GM19043 (cell line): ENCODE results near the gene CST4.
"Not testable (repeated sequence)": the region's sequence is repeated elsewhere in the genome, so short reads cannot be mapped to it uniquely, and the experiment has no call there.

Experiments used
- ATAC-seq: cut with Tn5 transposase; IDR thresholded peaks from one replicate; pipeline ENCODE4 v1.9.1; 2021; ENCODE audit warnings: low read depth; ENCODE audit not compliant: unreplicated experiment

Gene CST4

GRCh38 chr20:23645575-23645974 is 43.3 kb downstream of the CST4 start:
- no peak for ATAC-seq

GRCh38 chr20:23644164-23644563 is 44.7 kb downstream of the CST4 start:
- ATAC-seq, result no peak

GRCh38 chr20:23643659-23644058 is 45.2 kb downstream of the CST4 start:
- no peak for ATAC-seq

GRCh38 chr20:23641936-23642751 is 46.7 kb downstream of the CST4 start:
- no peak for ATAC-seq

- no peak for ATAC-seq
Measured at GRCh38 chr20:23640671-23641667, 47.9 kb downstream of the CST4 start.

- no peak for ATAC-seq
Measured at GRCh38 chr20:23640018-23640601, 48.7 kb downstream of the CST4 start.

GRCh38 chr20:23639490-23639958 is 49.3 kb downstream of the CST4 start:
- no peak for ATAC-seq

- ATAC-seq, result no peak
Measured at GRCh38 chr20:23638309-23638708, 50.5 kb downstream of the CST4 start.

- peak; percentile 64 for ATAC-seq
Measured at GRCh38 chr20:23637282-23638221, 51.3 kb downstream of the CST4 start, which contains the start of gene CST3. TSS of gene CST3 (minus strand) at chr20:23637955. CDS start at chr20:23637862, 93 bp downstream.

GRCh38 chr20:23636908-23637281 is 51.9 kb downstream of the CST4 start:
- ATAC-seq, result no peak

- ATAC-seq, result no peak
Measured at GRCh38 chr20:23636182-23636907, 52.5 kb downstream of the CST4 start.

- ATAC-seq, result not testable (repeated sequence)
Measured at GRCh38 chr20:23635768-23636090, 53.1 kb downstream of the CST4 start.
